Activated CD8-positive, alpha-beta T cell treated with anti-CD3 and anti-CD28 coated beads for 36 hours (primary cell): Measurements from ENCODE around the gene THBS1. TPM values are rescaled to one million over a fixed set of nuclear protein-coding genes. Genes with fewer than 3 reads are reported as not detected.

Experiments
- ATAC-seq: fragments of 200-7000 bp; cut with Tn5 transposase; one replicate; pipeline ENCODE4 v1.10.0; 2021; ENCODE audit warnings: mild to moderate bottlenecking, moderate library complexity
- CTCF ChIA-PET: fragments of 350-600 bp; sonication (Branson Sonifier 250); formaldehyde crosslinking; loops from one replicate; lab custom pipeline; 2021; ENCODE audit warnings: antibody characterized with exemption; lab: Charles Lee
- POLR2A ChIA-PET: fragments of 350-600 bp; sonication (Branson Sonifier 250); formaldehyde crosslinking; loops from one replicate; lab custom pipeline; 2021; ENCODE audit warnings: antibody characterized with exemption; lab: Charles Lee
- DNase-seq: peaks from one replicate; pipeline ENCODE4 v3.0.0-alpha.2; 2020
- H3K27ac Mint-ChIP-seq: one replicate; pipeline ENCODE4 v1.8.0; 2021; ENCODE audit warnings: mild to moderate bottlenecking, mixed read lengths
- H3K27me3 Mint-ChIP-seq: one replicate; pipeline ENCODE4 v1.8.0; 2021; ENCODE audit warnings: mixed read lengths
- H3K36me3 Mint-ChIP-seq: one replicate; pipeline ENCODE4 v1.8.0; 2021; ENCODE audit warnings: low read depth, mixed read lengths
- H3K4me1 Mint-ChIP-seq: one replicate; pipeline ENCODE4 v1.8.0; 2021; ENCODE audit warnings: low read depth, mixed read lengths
- H3K4me3 Mint-ChIP-seq: one replicate; pipeline ENCODE4 v1.8.0; 2021; ENCODE audit warnings: mild to moderate bottlenecking, moderate library complexity, mixed read lengths
- H3K9me3 Mint-ChIP-seq: one replicate; pipeline ENCODE4 v1.8.0; 2021; ENCODE audit warnings: mixed read lengths
- CTCF ChIP-seq: fragments of 200-600 bp; IDR thresholded peaks from one replicate; pipeline ENCODE4 v1.8.0; 2022; ENCODE audit warnings: antibody characterized with exemption, mild to moderate bottlenecking
- intact Hi-C: fragments of 100-400 bp; cut with micrococcal nuclease; formaldehyde crosslinking; loops from one replicate; pipeline ENCODE4 v1.10.0; 2022
- total RNA-seq, 2 experiments: library from RNA; stranded (reverse); gene quantifications; one replicate each; pipeline ENCODE4 v1.2.3, GENCODE V29; 2021

The THBS1 gene
- total RNA-seq, 2 experiments from 2014 or later = 0.54 to 1.1 TPM

GRCh38 chr15:39589815-39590644 lies 9.2 kb downstream of the THBS1 start:
- TF ChIP-seq CTCF = no peak
- DNase-seq = no peak
- Mint-ChIP-seq H3K4me3 (no peak overlapping the region), H3K27me3 (no peaks in the 10 kb centered on the region), H3K27ac (no peak overlapping the region), H3K36me3 (no peaks in the 10 kb centered on the region), H3K9me3 (no peaks in the 10 kb centered on the region), H3K4me1 (peaks cover 6% of the 10 kb centered on the region)
- POLR2A ChIA-PET = no interaction called here
- no peak for ATAC-seq
- CTCF ChIA-PET = no interaction called here
- intact Hi-C loops = loop anchor here (10.0 kb wide), 2 partner anchors 75 to 465 kb away; no protein-coding TSS in a partner anchor

GRCh38 chr15:39591141-39591895 lies 10.4 kb downstream of the THBS1 start:
- Mint-ChIP-seq H3K27me3 (peaks cover 2% of the 10 kb centered on the region), H3K4me3 (no peak overlapping the region), H3K9me3 (no peaks in the 10 kb centered on the region), H3K27ac (no peak overlapping the region), H3K4me1 (peaks cover 6% of the 10 kb centered on the region), H3K36me3 (no peaks in the 10 kb centered on the region)
- CTCF ChIA-PET = interaction anchor here (1.5 kb wide), 1 partner anchor 166 kb away, joined by 6 read pairs; no protein-coding TSS in a partner anchor
- TF ChIP-seq CTCF = no peak
- DNase-seq = no peak
- POLR2A ChIA-PET = no interaction called here
- intact Hi-C loops = loop anchor here (10.0 kb wide), 1 partner anchor 73 kb away; no protein-coding TSS in a partner anchor
- no peak for ATAC-seq

GRCh38 chr15:39591896-39592315 lies 11.0 kb downstream of the THBS1 start:
- no peak overlapping the region for H3K4me3 Mint-ChIP-seq
- no peak overlapping the region for H3K27ac Mint-ChIP-seq
- ChIA-PET POLR2A (no interaction called here), CTCF (interaction anchor here (1.5 kb wide), 1 partner anchor 165 kb away, joined by 6 read pairs; no protein-coding TSS in a partner anchor)
- peaks cover 2% of the 10 kb centered on the region for H3K27me3 Mint-ChIP-seq
- ATAC-seq (no peak), DNase-seq (no peak)
- intact Hi-C loops = loop anchor here (10.0 kb wide), 1 partner anchor 73 kb away; no protein-coding TSS in a partner anchor
- TF ChIP-seq CTCF = no peak
- no peaks in the 10 kb centered on the region for H3K9me3 Mint-ChIP-seq
- H3K36me3 Mint-ChIP-seq = no peaks in the 10 kb centered on the region
- H3K4me1 Mint-ChIP-seq = peaks cover 6% of the 10 kb centered on the region

GRCh38 chr15:39592500-39592899 lies 11.6 kb downstream of the THBS1 start:
- no peaks in the 10 kb centered on the region for H3K9me3 Mint-ChIP-seq
- H3K4me1 Mint-ChIP-seq = peaks cover 6% of the 10 kb centered on the region
- ChIA-PET CTCF (no interaction called here), POLR2A (interaction anchor here (0.6 kb wide), 1 partner anchor 166 kb away, joined by 4 read pairs; no protein-coding TSS in a partner anchor)
- H3K36me3 Mint-ChIP-seq = no peaks in the 10 kb centered on the region
- TF ChIP-seq CTCF = no peak
- no peak overlapping the region for H3K4me3 Mint-ChIP-seq
- no peak for DNase-seq
- peaks cover 2% of the 10 kb centered on the region for H3K27me3 Mint-ChIP-seq
- H3K27ac Mint-ChIP-seq = no peak overlapping the region
- no peak for ATAC-seq
- intact Hi-C loops = loop anchor here (10.0 kb wide), 1 partner anchor 72 kb away; no protein-coding TSS in a partner anchor
